Ovary (tissue), 9 donors: ENCODE measurements around the gene GPA33. TPM values are rescaled to one million over a fixed set of nuclear protein-coding genes. Genes with fewer than 3 reads are reported as not detected.

Experiments used
- DNase-seq, 5 donors: peaks; one replicate each; pipeline ENCODE4 v3.0.0-alpha.2; 2019 to 2020
- H3K27ac ChIP-seq, 2 donors: fragments of 200-600 bp; one replicate each; pipeline versions ENCODE4 v1.5.1 to v1.8.0; 2019 to 2022
- H3K27me3 ChIP-seq: fragments of 200-600 bp; one replicate; pipeline ENCODE4 v1.8.0; 2022
- H3K36me3 ChIP-seq: fragments of 200-600 bp; sonication (generic); one replicate; pipeline ENCODE4 v1.5.1; 2019
- H3K4me1 ChIP-seq: one replicate; pipeline ENCODE4 v1.8.1; 2013; ENCODE audit warnings: mild to moderate bottlenecking, moderate library complexity; ENCODE audit not compliant: insufficient read depth
- H3K4me3 ChIP-seq: fragments of 200-600 bp; sonication (generic); one replicate; pipeline ENCODE4 v1.5.1; 2017
- H3K9me3 ChIP-seq, 2 donors: fragments of 200-600 bp in 1 of 2; sonication (generic) in 1 of 2; one replicate each; pipeline versions ENCODE4 v1.5.1 to v1.8.1; 2013 to 2019; ENCODE audit warnings: mild to moderate bottlenecking in 1 of 2, moderate library complexity in 1 of 2
- EP300 ChIP-seq: sonication (generic); formaldehyde crosslinking; IDR thresholded peaks from one replicate; pipeline ENCODE4 v1.6.1; 2017; ENCODE audit warnings: antibody characterized with exemption
- POLR2A ChIP-seq: fragments of 450-650 bp; IDR thresholded peaks from one replicate; pipeline ENCODE4 v1.6.1; 2017; ENCODE audit warnings: antibody characterized with exemption, mild to moderate bottlenecking, moderate library complexity
- WGBS, 3 donors: extraction: QIAGEN DNeasy Blood & Tissue Kit in 1 of 3; methylation state at CpG; one replicate each; pipeline versions ENCODE4 v1.1.5 to v1.1.7; 2013 to 2017; 5-methylcytosine and 5-hydroxymethylcytosine counted together
- intact Hi-C, 4 donors: fragments of 100-400 bp; cut with DNase I; formaldehyde crosslinking; loops; one replicate each; pipeline versions ENCODE4 v1.11.0 to v1.15.1; 2022 to 2023
- polyA plus RNA-seq, 2 donors: library from polyadenylated mRNA; stranded (reverse); fragments of 200-250 nt in 1 of 2; fragments of 350-450 nt in 1 of 2; fragmentation: Illumina TruSeq in 1 of 2; extraction: RNeasy Lipid Tissue Mini Kit (QIAGEN cat#74804) in 1 of 2; gene quantifications; one replicate each; pipeline ENCODE4 v1.2.3, GENCODE V29; 2013 to 2014
- total RNA-seq, 7 donors: library from RNA; depleted of rRNA in 2 of 7; stranded (reverse); fragments of >200 nt in 2 of 7; fragmentation: NEBNext Ultra II Directional in 3 of 7; extraction: Animal tissue kit (Norgen Biotek cat#: 25700) in 3 of 7; gene quantifications; one replicate each; pipeline versions ENCODE4 v1.1.0 to v1.2.4, GENCODE V29; 2016 to 2023
- TF ChIP-seq, protein P1 (sequence below), 3 donors: fragments of 450-650 bp in 2 of 3; fragments of 200-600 bp in 1 of 3; IDR thresholded peaks; one replicate each; pipeline versions ENCODE4 v1.5.1 to v1.8.0; 2016 to 2022; ENCODE audit warnings: antibody characterized with exemption in 3 of 3, mild to moderate bottlenecking in 1 of 3
- donor health status: DM: no; HTN: no; CAD: no; lungs with moderate emphysema.
- donor health status: DM: no; HTN: no; CAD: no.
- donor health status: Bipolar disorder and iron deficiency.
- donor health status: DM: yes; HTN: yes; CAD: no.
- donor health status: DM: no; HTN: no; CAD: no.
- donor health status: DM: yes; HTN: yes; CAD: no.

The GPA33 gene
- total and polyA plus RNA-seq, 9 donors: 0.06 to 1.3 (median 0.43) TPM; not detected in 5

DNA sequence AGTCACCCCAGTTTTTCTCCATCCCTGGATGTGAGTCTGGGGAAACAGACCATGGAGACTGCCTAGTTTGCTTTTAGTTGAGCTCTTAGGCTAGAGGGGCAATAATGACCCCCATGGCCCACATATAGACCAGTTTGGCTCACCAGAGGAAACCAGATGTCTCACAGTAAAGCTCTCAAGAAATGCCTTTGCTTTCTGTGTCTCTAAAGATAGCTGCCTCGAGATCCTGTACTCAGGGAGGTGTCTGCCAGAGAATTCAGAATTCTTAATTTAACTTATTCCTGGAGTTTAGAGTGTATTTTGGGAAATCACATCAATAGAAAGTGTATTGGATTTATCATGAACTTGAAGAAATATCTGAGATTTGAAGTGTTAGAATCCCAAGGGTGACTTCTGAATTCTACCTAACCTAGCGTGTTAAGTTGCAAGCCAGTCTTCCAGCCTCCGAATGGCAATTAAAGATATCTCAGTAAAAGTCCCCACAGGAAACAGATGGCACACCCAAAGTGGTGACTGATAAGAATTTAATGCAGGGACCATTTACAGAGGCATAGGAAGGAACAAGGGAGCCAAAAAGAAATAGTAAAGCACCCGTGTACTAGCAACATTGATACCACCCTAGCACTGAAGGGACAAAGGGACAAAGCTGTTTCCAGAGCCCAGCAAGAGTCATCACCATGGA lies 40.8 kb upstream of the GPA33 start:
- no peaks in the 10 kb centered on the region for H3K9me3 ChIP-seq
- 60 to 76% (median 71%) methylated on average over 4 of the region's 4 CpGs for WGBS, 3 donors
- H3K27me3 ChIP-seq: no peaks in the 10 kb centered on the region
- H3K27ac ChIP-seq: no peak overlapping the region
- no peaks in the 10 kb centered on the region for H3K4me1 ChIP-seq
- no peaks in the 10 kb centered on the region for H3K36me3 ChIP-seq
- H3K4me3 ChIP-seq: no peak overlapping the region
- DNase-seq: no peak
- intact Hi-C loops: no loop called here
- TF ChIP-seq POLR2A (no peak), EP300 (no peak)
- TF ChIP-seq, protein P1, sequence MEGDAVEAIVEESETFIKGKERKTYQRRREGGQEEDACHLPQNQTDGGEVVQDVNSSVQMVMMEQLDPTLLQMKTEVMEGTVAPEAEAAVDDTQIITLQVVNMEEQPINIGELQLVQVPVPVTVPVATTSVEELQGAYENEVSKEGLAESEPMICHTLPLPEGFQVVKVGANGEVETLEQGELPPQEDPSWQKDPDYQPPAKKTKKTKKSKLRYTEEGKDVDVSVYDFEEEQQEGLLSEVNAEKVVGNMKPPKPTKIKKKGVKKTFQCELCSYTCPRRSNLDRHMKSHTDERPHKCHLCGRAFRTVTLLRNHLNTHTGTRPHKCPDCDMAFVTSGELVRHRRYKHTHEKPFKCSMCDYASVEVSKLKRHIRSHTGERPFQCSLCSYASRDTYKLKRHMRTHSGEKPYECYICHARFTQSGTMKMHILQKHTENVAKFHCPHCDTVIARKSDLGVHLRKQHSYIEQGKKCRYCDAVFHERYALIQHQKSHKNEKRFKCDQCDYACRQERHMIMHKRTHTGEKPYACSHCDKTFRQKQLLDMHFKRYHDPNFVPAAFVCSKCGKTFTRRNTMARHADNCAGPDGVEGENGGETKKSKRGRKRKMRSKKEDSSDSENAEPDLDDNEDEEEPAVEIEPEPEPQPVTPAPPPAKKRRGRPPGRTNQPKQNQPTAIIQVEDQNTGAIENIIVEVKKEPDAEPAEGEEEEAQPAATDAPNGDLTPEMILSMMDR (IDR thresholded peaks at IDR 0.05): no peak

DNA sequence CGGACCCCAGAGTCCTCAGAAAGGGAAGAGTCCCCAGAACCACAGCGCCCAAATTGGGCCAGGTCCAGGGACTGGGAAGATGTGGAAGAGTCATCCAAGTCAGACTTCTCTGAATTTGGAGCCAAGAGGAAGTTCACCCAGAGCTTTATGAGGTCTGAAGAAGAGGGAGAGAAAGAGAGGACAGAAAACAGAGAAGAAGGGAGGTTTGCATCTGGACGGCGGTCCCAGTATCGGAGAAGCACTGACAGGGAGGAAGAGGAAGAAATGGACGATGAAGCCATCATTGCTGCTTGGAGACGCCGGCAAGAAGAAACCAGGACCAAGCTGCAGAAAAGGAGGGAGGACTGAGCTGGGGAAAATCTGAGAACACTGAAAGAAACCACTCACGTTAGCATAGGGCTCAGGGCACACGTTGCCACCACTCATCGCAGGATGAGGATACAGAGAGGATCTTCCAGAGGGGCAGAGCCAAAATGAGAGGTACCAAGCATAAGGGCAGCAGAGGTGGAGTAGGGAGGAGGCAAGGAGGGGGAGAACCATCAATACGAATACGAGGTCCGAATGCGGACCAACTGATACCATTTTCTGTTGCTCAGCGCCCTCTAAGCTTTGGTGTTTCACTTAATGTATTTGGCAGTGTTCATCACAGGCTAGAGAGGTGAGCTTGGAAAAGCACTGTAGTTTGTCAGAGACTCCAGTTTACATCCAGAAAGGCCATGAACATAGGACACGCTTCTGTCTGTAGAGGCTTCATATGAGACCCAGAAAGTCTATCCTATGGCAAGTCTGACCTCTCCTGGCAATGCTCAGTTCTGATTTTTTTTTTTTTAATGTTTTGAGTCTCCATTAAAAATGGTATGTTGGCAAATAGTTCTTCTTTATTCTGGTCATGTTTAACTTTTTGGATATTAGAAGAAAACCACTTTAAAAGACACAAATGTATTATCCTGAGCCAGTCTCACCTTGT lies 38.4 kb upstream of the GPA33 start:
- no peak for TF ChIP-seq POLR2A
- no peak for TF ChIP-seq EP300
- TF ChIP-seq, protein P1 (IDR thresholded peaks at IDR 0.05): no peak
- no peaks in the 10 kb centered on the region for H3K27me3 ChIP-seq
- no peaks in the 10 kb centered on the region for H3K36me3 ChIP-seq
- 81 to 83% (median 81%) methylated on average over 17 of the region's 17 CpGs for WGBS, 3 donors
- no peak for DNase-seq
- no peak overlapping the region for H3K4me3 ChIP-seq
- H3K9me3 ChIP-seq: no peaks in the 10 kb centered on the region
- no peaks in the 10 kb centered on the region for H3K4me1 ChIP-seq
- intact Hi-C loops: no loop called here
- no peak overlapping the region for H3K27ac ChIP-seq

DNA sequence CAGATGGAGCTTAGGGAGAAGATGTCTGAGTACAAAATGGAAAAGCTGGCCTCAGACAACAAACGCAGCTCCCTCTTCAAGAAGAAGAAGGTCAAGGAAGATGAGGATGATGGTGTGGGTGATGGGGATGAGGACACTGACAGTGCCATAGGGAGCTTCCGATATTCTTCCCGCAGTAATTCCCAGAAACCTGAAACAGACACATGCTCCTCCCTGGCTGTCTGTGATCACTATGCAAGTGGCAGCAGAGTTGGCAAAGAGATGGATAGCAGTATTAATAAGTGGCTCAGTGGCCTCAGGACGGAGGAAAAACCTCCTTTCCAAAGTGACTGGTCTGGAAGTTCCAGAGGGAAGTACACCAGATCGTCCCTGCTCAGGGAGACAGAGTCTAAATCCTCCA lies 37.5 kb upstream of the GPA33 start:
- Histone ChIP-seq H3K27ac (no peak overlapping the region), H3K27me3 (no peaks in the 10 kb centered on the region), H3K9me3 (no peaks in the 10 kb centered on the region), H3K4me1 (no peaks in the 10 kb centered on the region), H3K36me3 (no peaks in the 10 kb centered on the region), H3K4me3 (no peak overlapping the region)
- intact Hi-C loops: no loop called here
- DNase-seq: no peak
- TF ChIP-seq EP300: no peak
- no peak for TF ChIP-seq POLR2A
- TF ChIP-seq, protein P1 (IDR thresholded peaks at IDR 0.05): no peak
- 82 to 90% (median 82%) methylated on average over 5 of the region's 5 CpGs for WGBS, 3 donors

DNA sequence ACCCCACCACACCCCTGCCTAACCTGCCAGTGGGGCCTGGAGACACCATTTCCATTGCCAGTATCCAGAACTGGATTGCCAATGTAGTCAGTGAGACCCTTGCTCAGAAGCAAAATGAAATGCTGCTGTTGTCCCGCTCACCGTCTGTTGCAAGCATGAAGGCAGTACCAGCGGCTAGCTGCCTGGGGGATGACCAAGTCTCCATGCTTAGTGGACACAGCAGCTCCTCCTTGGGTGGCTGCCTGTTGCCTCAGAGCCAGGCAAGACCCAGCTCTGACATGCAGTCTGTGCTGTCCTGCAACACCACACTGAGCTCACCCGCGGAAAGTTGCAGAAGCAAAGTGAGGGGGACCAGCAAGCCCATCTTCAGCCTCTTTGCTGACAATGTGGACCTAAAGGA lies 37.1 kb upstream of the GPA33 start:
- intact Hi-C loops: no loop called here
- Histone ChIP-seq H3K36me3 (no peaks in the 10 kb centered on the region), H3K4me3 (no peak overlapping the region), H3K9me3 (no peaks in the 10 kb centered on the region), H3K27me3 (no peaks in the 10 kb centered on the region), H3K4me1 (no peaks in the 10 kb centered on the region), H3K27ac (no peak overlapping the region)
- DNase-seq: no peak
- TF ChIP-seq POLR2A (no peak), EP300 (no peak)
- TF ChIP-seq, protein P1 (IDR thresholded peaks at IDR 0.05): no peak
- WGBS, 3 donors: 89 to 98% (median 91%) methylated on average over 5 of the region's 5 CpGs
